ENCODE measurements around the gene CARMIL1.

Gene CARMIL1

DNA sequence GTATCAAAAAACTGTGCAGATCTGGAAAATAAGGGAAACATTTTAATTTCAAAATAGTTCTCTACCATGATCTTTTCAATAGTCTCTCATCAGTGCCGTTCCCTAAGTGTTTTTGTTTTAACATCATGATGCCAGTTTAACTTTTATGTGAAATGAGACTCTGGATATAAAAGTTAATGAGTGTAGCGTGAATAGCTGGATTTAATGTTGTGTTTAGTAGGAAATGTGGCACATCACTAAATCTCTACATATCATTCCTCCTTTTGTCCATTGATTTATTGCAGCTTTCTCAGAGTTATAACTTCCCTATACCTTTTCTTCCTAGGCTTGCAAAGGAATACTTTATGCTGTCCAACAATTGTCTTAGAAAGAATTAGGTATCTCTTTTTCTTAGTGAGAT is 291.4 kb downstream of the CARMIL1 start:
- no peak overlapping the region for H3K4me3 ChIP-seq (ENCODE audit: control insufficient read depth, low read depth, low read length)
- TF ChIP-seq, protein P1, sequence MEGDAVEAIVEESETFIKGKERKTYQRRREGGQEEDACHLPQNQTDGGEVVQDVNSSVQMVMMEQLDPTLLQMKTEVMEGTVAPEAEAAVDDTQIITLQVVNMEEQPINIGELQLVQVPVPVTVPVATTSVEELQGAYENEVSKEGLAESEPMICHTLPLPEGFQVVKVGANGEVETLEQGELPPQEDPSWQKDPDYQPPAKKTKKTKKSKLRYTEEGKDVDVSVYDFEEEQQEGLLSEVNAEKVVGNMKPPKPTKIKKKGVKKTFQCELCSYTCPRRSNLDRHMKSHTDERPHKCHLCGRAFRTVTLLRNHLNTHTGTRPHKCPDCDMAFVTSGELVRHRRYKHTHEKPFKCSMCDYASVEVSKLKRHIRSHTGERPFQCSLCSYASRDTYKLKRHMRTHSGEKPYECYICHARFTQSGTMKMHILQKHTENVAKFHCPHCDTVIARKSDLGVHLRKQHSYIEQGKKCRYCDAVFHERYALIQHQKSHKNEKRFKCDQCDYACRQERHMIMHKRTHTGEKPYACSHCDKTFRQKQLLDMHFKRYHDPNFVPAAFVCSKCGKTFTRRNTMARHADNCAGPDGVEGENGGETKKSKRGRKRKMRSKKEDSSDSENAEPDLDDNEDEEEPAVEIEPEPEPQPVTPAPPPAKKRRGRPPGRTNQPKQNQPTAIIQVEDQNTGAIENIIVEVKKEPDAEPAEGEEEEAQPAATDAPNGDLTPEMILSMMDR (IDR thresholded peaks at IDR 0.05; ENCODE audit: control insufficient read depth, insufficient read depth, low read depth, low read length, missing control alignments) = no peak
- no peak for DNase-seq (ENCODE audit: low read depth)

DNA sequence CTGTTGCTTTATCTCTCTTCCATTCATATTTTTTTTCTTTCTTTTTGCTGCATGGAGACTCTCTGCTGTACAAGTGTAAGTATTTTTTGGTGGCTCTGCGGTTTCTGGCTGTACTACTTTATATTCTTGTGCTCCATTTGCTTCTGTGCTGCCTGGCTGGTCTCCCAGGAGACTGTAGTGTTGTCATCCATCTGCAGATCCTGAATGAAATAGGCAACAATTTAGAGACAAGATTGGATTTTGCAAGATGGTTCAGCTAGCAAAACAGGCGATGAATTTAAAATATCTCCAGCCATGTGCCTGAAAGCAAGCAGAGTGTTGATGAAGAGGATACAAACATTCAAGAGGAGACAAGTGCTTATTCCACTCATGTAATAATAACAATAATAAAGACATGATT is 297.7 kb downstream of the CARMIL1 start:
- H3K4me3 ChIP-seq (ENCODE audit: control insufficient read depth, low read depth, low read length) = no peak overlapping the region
- TF ChIP-seq, protein P1 (IDR thresholded peaks at IDR 0.05; ENCODE audit: control insufficient read depth, insufficient read depth, low read depth, low read length, missing control alignments) = no peak
- no peak for DNase-seq (ENCODE audit: low read depth)

DNA sequence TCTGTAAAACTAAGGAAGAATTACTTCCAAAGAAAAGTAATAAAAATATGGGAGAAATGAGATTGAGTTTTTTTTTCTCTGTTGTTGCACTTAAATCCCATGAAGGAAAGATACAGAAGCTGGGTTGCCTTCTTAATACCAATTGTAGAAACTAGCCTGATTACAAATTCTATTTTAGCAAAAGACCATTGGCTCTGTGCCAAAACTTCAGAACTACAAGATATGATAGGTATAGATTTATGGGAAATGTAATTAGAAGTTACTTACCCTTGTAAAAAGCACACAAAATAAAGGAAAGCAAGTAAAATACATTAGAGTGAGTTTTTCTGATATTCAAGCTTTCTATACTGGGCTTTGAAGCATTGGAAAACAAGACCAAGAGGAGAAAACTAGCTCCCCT is 299.4 kb downstream of the CARMIL1 start:
- TF ChIP-seq, protein P1 (IDR thresholded peaks at IDR 0.05; ENCODE audit: control insufficient read depth, insufficient read depth, low read depth, low read length, missing control alignments) = no peak
- H3K4me3 ChIP-seq (ENCODE audit: control insufficient read depth, low read depth, low read length) = no peak overlapping the region
- no peak for DNase-seq (ENCODE audit: low read depth)

DNA sequence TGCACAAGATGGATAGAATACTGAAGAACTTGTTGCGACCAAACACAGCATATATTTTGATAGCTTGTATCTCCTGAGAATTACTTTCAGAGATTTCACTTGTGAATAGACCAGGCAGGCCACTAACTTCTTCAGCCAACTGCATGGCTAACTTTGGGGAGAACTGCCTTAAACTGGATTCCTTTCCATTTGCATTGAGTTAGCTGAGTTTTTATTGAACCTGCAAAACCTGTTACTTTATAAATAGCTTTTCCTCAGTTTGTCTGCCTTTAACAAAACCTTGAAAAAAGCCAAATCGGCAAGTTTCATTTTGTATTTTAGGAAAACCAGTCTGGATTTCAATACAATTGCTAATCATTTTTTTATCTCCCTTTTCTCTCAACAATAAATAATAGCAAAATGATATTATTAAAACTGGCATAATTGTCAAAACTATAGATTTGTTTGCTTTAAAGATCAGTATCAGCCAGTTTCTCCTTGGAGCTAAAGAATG is 300.3 kb downstream of the CARMIL1 start:
- DNase-seq (ENCODE audit: low read depth) = no peak
- TF ChIP-seq, protein P1 (IDR thresholded peaks at IDR 0.05; ENCODE audit: control insufficient read depth, insufficient read depth, low read depth, low read length, missing control alignments) = no peak
- no peak overlapping the region for H3K4me3 ChIP-seq (ENCODE audit: control insufficient read depth, low read depth, low read length)

DNA sequence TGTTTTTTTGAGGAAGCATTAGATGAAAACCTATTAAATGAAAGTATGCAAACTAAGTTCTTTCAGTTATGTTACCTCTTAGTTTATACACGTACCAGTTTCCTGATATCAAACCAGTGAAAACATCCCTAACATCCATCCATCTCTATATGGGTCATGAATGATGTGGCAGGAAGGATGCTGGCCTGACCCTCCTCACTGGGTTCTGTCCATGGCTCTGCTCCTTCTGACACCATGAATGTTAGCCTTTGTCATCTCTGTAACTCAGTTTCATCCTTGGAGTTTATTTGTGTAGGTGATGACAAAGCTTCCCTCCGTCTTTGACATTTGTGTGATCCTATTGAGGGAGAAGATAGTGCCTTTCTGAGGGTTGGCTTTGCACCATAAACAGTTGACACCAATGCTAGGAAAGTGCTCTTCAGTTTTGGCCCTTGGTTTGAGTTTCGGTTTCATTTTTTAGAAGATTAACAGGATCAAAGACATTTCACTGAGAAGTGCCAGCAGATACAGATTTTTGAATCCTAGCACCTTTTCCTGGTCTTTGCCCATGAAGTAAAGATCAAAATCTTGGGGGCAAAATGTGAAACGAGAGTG is 300.8 kb downstream of the CARMIL1 start:
- no peak overlapping the region for H3K4me3 ChIP-seq (ENCODE audit: control insufficient read depth, low read depth, low read length)
- TF ChIP-seq, protein P1 (IDR thresholded peaks at IDR 0.05; ENCODE audit: control insufficient read depth, insufficient read depth, low read depth, low read length, missing control alignments) = no peak
- DNase-seq (ENCODE audit: low read depth) = no peak

DNA sequence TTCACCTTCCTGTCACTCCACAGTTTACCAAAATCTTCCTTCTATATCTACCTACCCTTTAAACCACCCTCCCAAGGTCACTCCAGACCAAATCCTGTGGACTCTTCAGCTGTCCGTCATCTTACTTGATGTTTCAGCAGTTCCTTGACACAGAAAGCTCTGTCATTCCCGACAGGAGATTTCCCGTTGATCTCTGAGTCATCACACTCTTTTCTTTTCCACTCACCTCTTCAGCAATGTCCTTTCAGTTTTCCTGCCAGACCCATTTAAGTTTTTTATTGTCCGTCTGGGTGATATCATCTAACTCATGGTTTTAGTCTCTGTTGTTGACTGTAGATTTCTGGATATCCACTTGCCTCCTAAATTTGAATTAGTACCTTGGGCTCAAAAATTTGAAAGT is 302.9 kb downstream of the CARMIL1 start:
- no peak overlapping the region for H3K4me3 ChIP-seq (ENCODE audit: control insufficient read depth, low read depth, low read length)
- TF ChIP-seq, protein P1 (IDR thresholded peaks at IDR 0.05; ENCODE audit: control insufficient read depth, insufficient read depth, low read depth, low read length, missing control alignments) = no peak
- DNase-seq (ENCODE audit: low read depth) = no peak

All from AG09309 (cell line).